HUES48 (cell line): Measurements from ENCODE around the gene PSMB5.

Source experiments
- H3K27ac ChIP-seq: one replicate; pipeline ENCODE4 v1.7.0; 2013; ENCODE audit warnings: low read depth, low read length, inconsistent platforms
- H3K27me3 ChIP-seq: 2 replicates; pipeline ENCODE4 v1.6.1; 2013; ENCODE audit warnings: mild to moderate bottlenecking, low read length; ENCODE audit not compliant: control insufficient read depth, insufficient read depth
- H3K36me3 ChIP-seq: 2 replicates; pipeline ENCODE4 v1.6.1; 2013; ENCODE audit warnings: low read length; ENCODE audit not compliant: control insufficient read depth, insufficient read depth
- H3K4me1 ChIP-seq: 2 replicates; pipeline ENCODE4 v1.6.1; 2013; ENCODE audit warnings: mild to moderate bottlenecking, low read length; ENCODE audit not compliant: control insufficient read depth, insufficient read depth
- H3K4me3 ChIP-seq: 2 replicates; pipeline ENCODE4 v1.5.1; 2013; ENCODE audit warnings: mild to moderate bottlenecking, low read depth, low read length
- H3K9ac ChIP-seq: 2 replicates; pipeline ENCODE4 v1.6.1; 2013; ENCODE audit warnings: mild to moderate bottlenecking, low read depth, low read length, moderate library complexity
- H3K9me3 ChIP-seq: 2 replicates; pipeline ENCODE4 v1.6.1; 2013; ENCODE audit warnings: low read length; ENCODE audit not compliant: control insufficient read depth, insufficient read depth

The PSMB5 gene

GRCh38 chr14:23057757-23058653 lies 23.3 kb upstream of the PSMB5 start:
- Histone ChIP-seq H3K4me1 (peaks cover 11% of the 10 kb centered on the region), H3K27ac (peak overlapping the region; percentile 90), H3K27me3 (peaks cover 9% of the 10 kb centered on the region; the same call in 1 of the 2 replicates), H3K9me3 (no peaks in the 10 kb centered on the region), H3K9ac (peak overlapping the region; percentile 62), H3K4me3 (peak overlapping the region; percentile 73), H3K36me3 (peaks cover 50% of the 10 kb centered on the region)

- peaks cover 11% of the 10 kb centered on the region for H3K4me1 ChIP-seq
- peak within 1 kb of the TSS; percentile 90 for H3K27ac ChIP-seq
- H3K27me3 ChIP-seq: peaks cover 9% of the 10 kb centered on the region; the same call in 1 of the 2 replicates
- no peaks in the 10 kb centered on the region for H3K9me3 ChIP-seq
- H3K36me3 ChIP-seq: peaks cover 44% of the 10 kb centered on the region
- H3K4me3 ChIP-seq: peak within 1 kb of the TSS; percentile 73
- peak within 1 kb of the TSS; percentile 62 for H3K9ac ChIP-seq
These were observed 22.5 kb upstream of the PSMB5 start, which contains the start of gene CDH24 for GRCh38 chr14:23056956-23057756. CDH24 (minus strand) TSS chr14:23057520; CDS start chr14:23055733, 1,787 bp downstream.

- Histone ChIP-seq H3K27me3 (peaks cover 9% of the 10 kb centered on the region; the same call in 1 of the 2 replicates), H3K27ac (no peak overlapping the region), H3K36me3 (peaks cover 38% of the 10 kb centered on the region), H3K4me3 (peak overlapping the region; percentile 73), H3K9ac (no peak overlapping the region), H3K9me3 (no peaks in the 10 kb centered on the region), H3K4me1 (peaks cover 11% of the 10 kb centered on the region)
These were observed 21.6 kb upstream of the PSMB5 start for GRCh38 chr14:23056145-23056955.

GRCh38 chr14:23055621-23056144 lies 21.0 kb upstream of the PSMB5 start:
- H3K9ac ChIP-seq: no peak overlapping the region
- H3K4me3 ChIP-seq: no peak overlapping the region; the same call in 1 of the 2 replicates

GRCh38 chr14:23055147-23055550 lies 20.4 kb upstream of the PSMB5 start:
- Histone ChIP-seq H3K9ac (no peak overlapping the region), H3K9me3 (no peaks in the 10 kb centered on the region), H3K36me3 (peaks cover 26% of the 10 kb centered on the region), H3K4me3 (no peak overlapping the region), H3K27me3 (peaks cover 9% of the 10 kb centered on the region; the same call in 1 of the 2 replicates), H3K27ac (no peak overlapping the region), H3K4me1 (peaks cover 11% of the 10 kb centered on the region)

More at GRCh38 chr14:23055621-23056144, 21.0 kb upstream of the PSMB5 start:
- Histone ChIP-seq H3K27ac (no peak overlapping the region), H3K9me3 (no peaks in the 10 kb centered on the region), H3K36me3 (peaks cover 32% of the 10 kb centered on the region), H3K4me1 (peaks cover 11% of the 10 kb centered on the region), H3K27me3 (peaks cover 9% of the 10 kb centered on the region; the same call in 1 of the 2 replicates)

- Histone ChIP-seq H3K9ac (no peak overlapping the region), H3K9me3 (no peaks in the 10 kb centered on the region), H3K4me3 (no peak overlapping the region), H3K36me3 (peaks cover 25% of the 10 kb centered on the region), H3K4me1 (peaks cover 11% of the 10 kb centered on the region), H3K27ac (no peak overlapping the region), H3K27me3 (peaks cover 9% of the 10 kb centered on the region; the same call in 1 of the 2 replicates)
These were observed 19.5 kb upstream of the PSMB5 start for GRCh38 chr14:23054000-23054811.

- no peak overlapping the region for H3K9ac ChIP-seq
- H3K36me3 ChIP-seq: peaks cover 18% of the 10 kb centered on the region
- no peak overlapping the region for H3K27ac ChIP-seq
- H3K9me3 ChIP-seq: no peaks in the 10 kb centered on the region
- peaks cover 11% of the 10 kb centered on the region for H3K4me1 ChIP-seq
- H3K4me3 ChIP-seq: no peak overlapping the region
- H3K27me3 ChIP-seq: peaks cover 9% of the 10 kb centered on the region; the same call in 1 of the 2 replicates
These were observed 18.7 kb upstream of the PSMB5 start for GRCh38 chr14:23053426-23053825.

GRCh38 chr14:23052671-23053070 lies 18.0 kb upstream of the PSMB5 start:
- peaks cover 11% of the 10 kb centered on the region for H3K4me1 ChIP-seq
- no peaks in the 10 kb centered on the region for H3K9me3 ChIP-seq
- H3K9ac ChIP-seq: no peak overlapping the region
- no peak overlapping the region for H3K4me3 ChIP-seq
- H3K36me3 ChIP-seq: peaks cover 18% of the 10 kb centered on the region
- H3K27ac ChIP-seq: no peak overlapping the region
- H3K27me3 ChIP-seq: peaks cover 9% of the 10 kb centered on the region; the same call in 1 of the 2 replicates

- no peak overlapping the region for H3K4me3 ChIP-seq
These were observed 17.5 kb upstream of the PSMB5 start for GRCh38 chr14:23052182-23052623.

More at GRCh38 chr14:23052182-23052623, 17.5 kb upstream of the PSMB5 start:
- peaks cover 18% of the 10 kb centered on the region for H3K36me3 ChIP-seq
- H3K9me3 ChIP-seq: no peaks in the 10 kb centered on the region
- peaks cover 11% of the 10 kb centered on the region for H3K4me1 ChIP-seq
- peaks cover 9% of the 10 kb centered on the region; the same call in 1 of the 2 replicates for H3K27me3 ChIP-seq
- H3K27ac ChIP-seq: no peak overlapping the region
- no peak overlapping the region for H3K9ac ChIP-seq
